Astrocyte of the cerebellum (primary cell): ENCODE results near the gene KIRREL3.

Source experiments
- DNase-seq: peaks from one replicate; pipeline ENCODE4 v3.0.0-alpha.2; 2011; ENCODE audit warnings: low read depth
- H3K4me3 ChIP-seq: 2 replicates; pipeline ENCODE4 v1.5.1; 2011; ENCODE audit warnings: mild to moderate bottlenecking, low read depth, low read length, moderate library complexity
- in situ Hi-C: cut with HindIII; loops from 2 replicates; pipeline ENCODE4 v1.10.0; 2017; ENCODE audit warnings: low sequenced_read_pairs
- TF ChIP-seq, protein P1 (sequence below): IDR thresholded peaks from 2 replicates; pipeline ENCODE4 v1.5.1; 2012; ENCODE audit warnings: low read length, low read depth, moderate library complexity, mild to moderate bottlenecking; ENCODE audit errors: missing control alignments

The KIRREL3 gene

DNA sequence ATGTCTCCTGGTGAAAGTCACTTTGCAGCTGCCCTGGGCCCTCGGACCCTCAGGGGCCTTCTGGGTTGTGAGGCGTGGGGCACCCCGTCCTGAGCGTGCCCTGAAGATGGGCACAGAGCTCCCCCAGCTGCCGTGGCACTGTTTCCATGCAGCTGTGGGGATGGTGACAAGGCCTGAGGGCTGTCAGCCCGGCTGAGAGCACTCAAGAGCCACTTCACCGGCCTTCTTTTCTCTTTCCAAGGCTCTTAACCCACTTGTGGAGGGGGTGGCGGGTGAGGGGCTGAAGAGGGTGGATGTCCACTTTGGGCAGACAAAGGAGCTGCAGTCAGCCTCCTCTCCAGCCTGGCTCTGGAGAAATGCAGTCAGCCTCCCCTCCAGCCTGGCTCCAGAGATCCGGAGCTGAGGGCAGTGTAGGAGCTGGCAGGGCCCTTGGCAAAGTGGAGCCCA, 405.6 kb downstream of the KIRREL3 start:
- TF ChIP-seq, protein P1, sequence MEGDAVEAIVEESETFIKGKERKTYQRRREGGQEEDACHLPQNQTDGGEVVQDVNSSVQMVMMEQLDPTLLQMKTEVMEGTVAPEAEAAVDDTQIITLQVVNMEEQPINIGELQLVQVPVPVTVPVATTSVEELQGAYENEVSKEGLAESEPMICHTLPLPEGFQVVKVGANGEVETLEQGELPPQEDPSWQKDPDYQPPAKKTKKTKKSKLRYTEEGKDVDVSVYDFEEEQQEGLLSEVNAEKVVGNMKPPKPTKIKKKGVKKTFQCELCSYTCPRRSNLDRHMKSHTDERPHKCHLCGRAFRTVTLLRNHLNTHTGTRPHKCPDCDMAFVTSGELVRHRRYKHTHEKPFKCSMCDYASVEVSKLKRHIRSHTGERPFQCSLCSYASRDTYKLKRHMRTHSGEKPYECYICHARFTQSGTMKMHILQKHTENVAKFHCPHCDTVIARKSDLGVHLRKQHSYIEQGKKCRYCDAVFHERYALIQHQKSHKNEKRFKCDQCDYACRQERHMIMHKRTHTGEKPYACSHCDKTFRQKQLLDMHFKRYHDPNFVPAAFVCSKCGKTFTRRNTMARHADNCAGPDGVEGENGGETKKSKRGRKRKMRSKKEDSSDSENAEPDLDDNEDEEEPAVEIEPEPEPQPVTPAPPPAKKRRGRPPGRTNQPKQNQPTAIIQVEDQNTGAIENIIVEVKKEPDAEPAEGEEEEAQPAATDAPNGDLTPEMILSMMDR: no peak
- in situ Hi-C loops: no loop called here
- no peak for DNase-seq
- H3K4me3 ChIP-seq: no peak overlapping the region

DNA sequence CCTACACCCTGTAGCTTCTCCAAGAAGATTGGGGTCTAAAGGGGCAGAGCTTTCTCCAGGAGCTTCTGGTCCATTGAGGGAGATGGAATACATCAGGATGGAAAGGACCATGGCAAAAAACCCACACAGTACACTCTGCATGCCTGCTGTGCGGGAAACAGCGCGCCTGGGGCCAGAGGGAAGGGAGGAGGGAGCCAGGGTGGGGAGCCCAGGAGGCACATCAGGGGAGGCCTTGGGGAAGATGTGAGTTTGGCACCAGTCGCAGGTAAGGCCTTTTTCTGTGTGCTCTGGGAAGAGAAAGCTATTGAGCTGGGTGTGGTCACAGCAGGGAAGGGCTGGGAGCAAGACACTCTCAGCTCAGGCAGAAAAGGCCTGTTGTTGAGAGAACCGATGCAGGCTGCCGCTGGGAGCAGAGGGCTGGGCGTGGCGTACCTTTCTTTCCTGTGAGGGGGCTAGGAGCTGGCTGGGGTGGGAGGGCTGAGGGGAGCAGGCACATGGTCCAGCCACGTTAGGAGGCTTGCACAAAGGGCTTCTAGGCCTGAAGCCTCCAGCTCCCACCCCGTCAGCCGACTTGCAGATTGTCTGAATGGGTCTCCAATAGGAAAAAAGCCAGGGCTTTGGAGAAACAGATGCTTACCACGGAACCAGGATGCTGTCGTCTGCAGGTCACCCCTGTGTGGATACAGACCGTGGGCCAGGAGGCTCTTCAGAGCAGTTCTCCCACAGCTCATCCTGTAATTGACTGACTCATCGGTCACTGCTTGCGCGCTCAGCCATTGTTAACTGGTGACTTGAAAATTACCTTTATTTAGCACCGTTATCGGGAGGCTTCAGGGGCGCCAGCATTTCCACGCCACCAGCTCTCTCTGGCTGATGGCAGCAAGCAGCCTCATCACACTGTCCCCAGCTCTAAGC, 407.8 kb downstream of the KIRREL3 start:
- in situ Hi-C loops: no loop called here
- H3K4me3 ChIP-seq: no peak overlapping the region
- TF ChIP-seq, protein P1: no peak
- no peak for DNase-seq

DNA sequence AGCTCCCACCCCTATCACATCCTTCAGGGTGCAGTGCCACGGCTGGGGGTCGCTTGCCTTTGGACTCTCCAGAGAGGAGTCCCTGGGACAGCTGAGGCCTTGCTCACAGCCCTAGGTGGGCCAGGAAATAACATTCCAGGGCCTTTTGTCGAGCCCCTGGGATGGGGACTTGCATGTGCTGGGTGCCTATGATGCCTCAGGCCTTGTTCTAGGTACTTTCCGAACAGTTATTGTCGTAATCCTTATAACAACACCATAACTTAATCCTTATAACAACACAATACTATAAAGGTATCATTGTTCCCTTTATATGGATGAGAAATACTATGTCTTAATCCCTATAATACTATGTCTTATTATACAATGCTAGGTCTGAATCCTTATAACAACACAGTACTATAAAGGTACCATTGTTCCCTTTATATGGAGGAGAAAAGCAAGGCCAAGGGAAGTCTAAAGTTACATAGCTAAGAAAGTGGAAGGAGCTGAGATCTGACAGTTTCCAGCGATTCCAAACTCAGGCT, 408.5 kb downstream of the KIRREL3 start:
- TF ChIP-seq, protein P1: no peak
- DNase-seq: no peak
- in situ Hi-C loops: no loop called here
- H3K4me3 ChIP-seq: no peak overlapping the region

DNA sequence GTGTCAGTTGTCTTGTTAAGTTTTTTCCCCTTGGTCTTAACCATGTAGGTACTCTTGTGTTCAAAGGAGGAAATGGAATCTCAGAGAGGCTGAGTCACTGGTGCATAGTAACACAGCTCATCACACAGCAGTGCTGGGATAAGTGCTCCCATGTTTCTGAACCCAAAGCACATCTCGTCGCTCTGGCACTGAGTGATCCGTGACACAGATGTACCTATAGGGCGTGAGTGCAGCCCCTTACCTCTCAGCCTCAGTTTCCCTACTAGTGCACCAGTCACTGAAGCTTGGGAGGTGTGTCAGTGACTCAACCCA, 411.1 kb downstream of the KIRREL3 start:
- TF ChIP-seq, protein P1: no peak
- in situ Hi-C loops: no loop called here
- DNase-seq: no peak
- H3K4me3 ChIP-seq: no peak overlapping the region

DNA sequence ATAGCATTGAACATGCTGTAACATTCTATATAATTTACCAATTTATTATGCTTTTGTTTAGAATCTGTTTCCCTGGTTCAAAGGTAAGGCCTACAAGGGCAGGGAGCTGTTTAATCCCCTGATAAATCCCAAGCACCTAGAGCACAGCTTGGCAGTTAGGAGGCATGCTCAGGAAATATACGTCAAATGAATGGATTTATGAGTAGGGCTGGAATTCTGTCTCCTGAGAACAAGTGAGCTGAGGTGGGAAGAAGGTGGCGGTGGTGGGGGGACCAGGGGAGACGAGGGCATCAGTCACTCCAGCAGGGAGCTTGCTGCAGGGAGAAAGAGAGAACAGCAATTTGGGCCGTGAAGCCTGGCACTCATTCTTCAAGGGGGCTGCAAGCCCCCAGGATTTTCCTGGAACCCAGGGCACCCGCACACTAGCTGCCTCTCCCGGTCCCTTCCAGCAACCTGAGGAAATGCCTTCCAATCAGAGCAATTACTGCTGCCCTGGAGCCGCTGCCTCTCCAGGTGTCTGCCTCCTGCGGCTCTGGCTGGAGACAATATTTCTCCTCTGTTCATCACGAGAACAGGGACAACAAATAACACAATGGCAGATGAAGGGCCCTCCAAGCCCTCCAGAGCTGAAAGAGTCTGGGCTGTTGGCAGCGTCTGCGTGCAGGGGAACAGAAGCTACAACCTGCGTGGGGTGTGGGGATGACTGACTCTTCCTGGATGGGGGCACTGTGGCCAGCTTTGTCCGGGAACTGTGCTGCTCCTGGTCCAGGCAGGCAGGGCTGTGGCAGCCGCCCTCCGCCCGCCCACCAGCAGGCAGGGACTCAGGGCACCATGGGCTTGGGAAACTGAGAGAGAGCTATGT, 411.7 kb downstream of the KIRREL3 start:
- no peak overlapping the region for H3K4me3 ChIP-seq
- no peak for DNase-seq
- TF ChIP-seq, protein P1: no peak
- in situ Hi-C loops: no loop called here

DNA sequence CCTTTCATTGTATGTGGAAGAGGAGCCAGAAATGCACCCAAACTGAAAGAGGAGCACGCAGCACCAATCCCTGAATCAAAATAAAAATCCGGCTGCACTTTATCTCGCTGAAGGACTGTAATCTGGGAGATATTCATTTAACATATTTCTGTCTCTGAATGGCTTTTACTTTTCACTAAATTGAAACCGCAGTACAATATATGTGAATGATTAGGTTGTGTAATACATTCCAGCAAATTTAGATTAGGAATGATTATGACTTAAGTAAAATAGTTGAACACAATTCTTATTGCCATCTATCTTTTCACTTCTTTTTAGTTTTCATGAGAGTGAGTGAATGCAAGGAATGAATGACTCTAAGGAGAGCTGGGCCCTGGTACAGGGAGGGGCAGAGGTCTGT, 413.0 kb downstream of the KIRREL3 start:
- no peak for DNase-seq
- TF ChIP-seq, protein P1: no peak
- no peak overlapping the region for H3K4me3 ChIP-seq
- in situ Hi-C loops: no loop called here
